GM12891 (cell line): ENCODE measurements around the gene MSH6.

Source experiments
- PAX5 ChIP-seq: IDR thresholded peaks from 2 replicates; pipeline ENCODE4 v1.6.1; 2011; ENCODE audit warnings: low read length, moderate library complexity, mild to moderate bottlenecking; ENCODE audit not compliant: insufficient read depth, severe bottlenecking
- POLR2A ChIP-seq: IDR thresholded peaks from 2 replicates; pipeline ENCODE4 v1.6.1; 2011; ENCODE audit warnings: low read depth, low read length, control low read depth
- POLR2AphosphoS5 ChIP-seq: IDR thresholded peaks from 2 replicates; pipeline ENCODE4 v1.6.1; 2011; ENCODE audit warnings: low read depth, low read length, control low read depth
- SPI1 ChIP-seq: IDR thresholded peaks from 2 replicates; pipeline ENCODE4 v1.6.1; 2011; ENCODE audit warnings: low read depth, low read length, control low read depth
- TAF1 ChIP-seq: IDR thresholded peaks from 2 replicates; pipeline ENCODE4 v1.6.1; 2011; ENCODE audit warnings: low read depth, low read length, control low read depth

- TF ChIP-seq POLR2A (no peak), SPI1 (no peak), POLR2AphosphoS5 (no peak), TAF1 (no peak), PAX5 (no peak)
Observed at GRCh38 chr2:47796090-47796697, 13.2 kb downstream of the MSH6 start.
